ENCODE measurements around the gene KRT86.

GRCh38 chr12:52266514-52266913 is 7.9 kb upstream of the KRT86 start:
- TF ChIP-seq POLR2AphosphoS5 (IDR thresholded peaks at IDR 0.05; ENCODE audit: low read depth, low read length) (no peak), POLR2A (IDR thresholded peaks at IDR 0.05; ENCODE audit: low read depth, low read length) (no peak), TAF1 (IDR thresholded peaks at IDR 0.05; ENCODE audit: borderline replicate concordance, low read depth, low read length) (no peak)

Data from GM12892 (cell line).